Lower lobe of right lung (tissue), 2 donors: ENCODE data around the gene SORCS2. TPM values are rescaled to one million over a fixed set of nuclear protein-coding genes. Genes with fewer than 3 reads are reported as not detected.

Experiments
- ATAC-seq, 2 donors: fragments of 200-7000 bp; cut with Tn5 transposase; one replicate each; pipeline ENCODE4 v1.9.1; 2020 to 2022; ENCODE audit warnings: mild to moderate bottlenecking in 2 of 2, moderate library complexity in 2 of 2
- DNase-seq: peaks from one replicate; pipeline ENCODE4 v3.0.0-alpha.2; 2020
- H3K27ac ChIP-seq: fragments of 200-600 bp; one replicate; pipeline ENCODE4 v1.8.0; 2022
- H3K27me3 ChIP-seq: fragments of 200-600 bp; one replicate; pipeline ENCODE4 v1.8.0; 2022; ENCODE audit warnings: low read depth
- H3K36me3 ChIP-seq: fragments of 200-600 bp; one replicate; pipeline ENCODE4 v1.8.0; 2022; ENCODE audit warnings: mild to moderate bottlenecking
- H3K4me1 ChIP-seq: fragments of 200-600 bp; one replicate; pipeline ENCODE4 v1.8.0; 2022
- H3K4me3 ChIP-seq: fragments of 200-600 bp; one replicate; pipeline ENCODE4 v1.8.0; 2022; ENCODE audit warnings: mild to moderate bottlenecking
- H3K9me3 ChIP-seq: fragments of 200-600 bp; one replicate; pipeline ENCODE4 v1.8.0; 2022
- intact Hi-C: fragments of 100-400 bp; cut with DNase I; formaldehyde crosslinking; loops from one replicate; pipeline ENCODE4 v1.11.0; 2022
- total RNA-seq: library from RNA; stranded (reverse); fragmentation: NEBNext Ultra II Directional; extraction: Animal tissue kit (Norgen Biotek cat#: 25700); gene quantifications from one replicate; pipeline ENCODE4 v1.2.1, GENCODE V29; 2021
- TF ChIP-seq, protein P1 (sequence below): fragments of 200-600 bp; IDR thresholded peaks from one replicate; pipeline ENCODE4 v1.8.0; 2022; ENCODE audit warnings: antibody characterized with exemption, mild to moderate bottlenecking
- donor health status: DM: no; HTN: yes; CAD: no; lungs with severe emphysema.

SORCS2 gene
- total RNA-seq, 1 donor from 2014 or later = 5.8 TPM

GRCh38 chr4:7645158-7645557 lies 452.8 kb downstream of the SORCS2 start:
- H3K27ac ChIP-seq = no peak overlapping the region
- no peaks in the 10 kb centered on the region for H3K36me3 ChIP-seq
- TF ChIP-seq, protein P1, sequence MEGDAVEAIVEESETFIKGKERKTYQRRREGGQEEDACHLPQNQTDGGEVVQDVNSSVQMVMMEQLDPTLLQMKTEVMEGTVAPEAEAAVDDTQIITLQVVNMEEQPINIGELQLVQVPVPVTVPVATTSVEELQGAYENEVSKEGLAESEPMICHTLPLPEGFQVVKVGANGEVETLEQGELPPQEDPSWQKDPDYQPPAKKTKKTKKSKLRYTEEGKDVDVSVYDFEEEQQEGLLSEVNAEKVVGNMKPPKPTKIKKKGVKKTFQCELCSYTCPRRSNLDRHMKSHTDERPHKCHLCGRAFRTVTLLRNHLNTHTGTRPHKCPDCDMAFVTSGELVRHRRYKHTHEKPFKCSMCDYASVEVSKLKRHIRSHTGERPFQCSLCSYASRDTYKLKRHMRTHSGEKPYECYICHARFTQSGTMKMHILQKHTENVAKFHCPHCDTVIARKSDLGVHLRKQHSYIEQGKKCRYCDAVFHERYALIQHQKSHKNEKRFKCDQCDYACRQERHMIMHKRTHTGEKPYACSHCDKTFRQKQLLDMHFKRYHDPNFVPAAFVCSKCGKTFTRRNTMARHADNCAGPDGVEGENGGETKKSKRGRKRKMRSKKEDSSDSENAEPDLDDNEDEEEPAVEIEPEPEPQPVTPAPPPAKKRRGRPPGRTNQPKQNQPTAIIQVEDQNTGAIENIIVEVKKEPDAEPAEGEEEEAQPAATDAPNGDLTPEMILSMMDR = no peak
- DNase-seq (no peak), ATAC-seq (no peak)
- H3K27me3 ChIP-seq = no peaks in the 10 kb centered on the region
- no peak overlapping the region for H3K4me3 ChIP-seq
- H3K9me3 ChIP-seq = no peaks in the 10 kb centered on the region
- H3K4me1 ChIP-seq = peaks cover 9% of the 10 kb centered on the region
- intact Hi-C loops = no loop called here

- Histone ChIP-seq H3K4me3 (no peak overlapping the region), H3K27me3 (no peaks in the 10 kb centered on the region), H3K36me3 (no peaks in the 10 kb centered on the region), H3K9me3 (no peaks in the 10 kb centered on the region), H3K4me1 (peaks cover 10% of the 10 kb centered on the region), H3K27ac (no peak overlapping the region)
- intact Hi-C loops = no loop called here
- DNase-seq (peak; percentile 27), ATAC-seq (no peak)
- TF ChIP-seq, protein P1 = no peak
These were observed 453.6 kb downstream of the SORCS2 start for GRCh38 chr4:7645956-7646355.

GRCh38 chr4:7646384-7647061 lies 454.2 kb downstream of the SORCS2 start:
- TF ChIP-seq, protein P1 = no peak
- Histone ChIP-seq H3K27me3 (no peaks in the 10 kb centered on the region), H3K36me3 (no peaks in the 10 kb centered on the region), H3K27ac (no peak overlapping the region), H3K9me3 (no peaks in the 10 kb centered on the region), H3K4me1 (peaks cover 16% of the 10 kb centered on the region), H3K4me3 (no peak overlapping the region)
- DNase-seq (peak; percentile 43), ATAC-seq (no peak)
- intact Hi-C loops = no loop called here

DNA sequence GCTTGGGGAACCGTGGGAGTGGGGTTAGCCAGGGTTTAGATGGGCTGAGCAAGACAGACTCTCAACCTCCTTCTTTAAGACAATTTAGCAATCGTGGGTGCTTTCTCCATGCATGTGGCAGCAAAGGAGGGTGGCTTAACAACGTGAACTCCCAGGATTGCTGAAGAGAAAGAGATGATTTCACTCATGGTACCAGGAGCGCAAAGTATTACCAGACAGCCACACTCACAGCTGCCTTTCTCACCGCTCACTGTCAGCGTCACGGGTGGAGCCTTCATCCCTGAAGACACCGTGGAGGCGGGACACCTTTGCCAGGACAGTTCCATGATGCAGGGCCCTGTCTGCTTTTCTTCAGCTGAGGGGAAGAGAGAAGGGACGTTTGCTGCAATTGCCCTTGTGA lies 454.8 kb downstream of the SORCS2 start:
- no peaks in the 10 kb centered on the region for H3K9me3 ChIP-seq
- intact Hi-C loops = no loop called here
- no peaks in the 10 kb centered on the region for H3K36me3 ChIP-seq
- no peak overlapping the region for H3K27ac ChIP-seq
- H3K4me1 ChIP-seq = peaks cover 22% of the 10 kb centered on the region
- no peaks in the 10 kb centered on the region for H3K27me3 ChIP-seq
- DNase-seq = peak; percentile 24
- ATAC-seq = no peak
- TF ChIP-seq, protein P1 = no peak
- no peak overlapping the region for H3K4me3 ChIP-seq

- peaks cover 22% of the 10 kb centered on the region for H3K4me1 ChIP-seq
- H3K9me3 ChIP-seq = no peaks in the 10 kb centered on the region
- ATAC-seq (peak; percentile 59 to 71), DNase-seq (no peak)
- intact Hi-C loops = no loop called here
- no peak overlapping the region for H3K27ac ChIP-seq
- no peak overlapping the region for H3K4me3 ChIP-seq
- no peaks in the 10 kb centered on the region for H3K27me3 ChIP-seq
- no peaks in the 10 kb centered on the region for H3K36me3 ChIP-seq
- TF ChIP-seq, protein P1 = no peak
These were observed 455.5 kb downstream of the SORCS2 start for GRCh38 chr4:7647600-7648543.
